HG02870 (cell line): ENCODE data around the gene MUSK.

Experiments used
- ATAC-seq: cut with Tn5 transposase; IDR thresholded peaks from one replicate; pipeline ENCODE4 v1.9.1; 2021; ENCODE audit warnings: mild to moderate bottlenecking, moderate library complexity; ENCODE audit not compliant: unreplicated experiment

Gene MUSK

DNA sequence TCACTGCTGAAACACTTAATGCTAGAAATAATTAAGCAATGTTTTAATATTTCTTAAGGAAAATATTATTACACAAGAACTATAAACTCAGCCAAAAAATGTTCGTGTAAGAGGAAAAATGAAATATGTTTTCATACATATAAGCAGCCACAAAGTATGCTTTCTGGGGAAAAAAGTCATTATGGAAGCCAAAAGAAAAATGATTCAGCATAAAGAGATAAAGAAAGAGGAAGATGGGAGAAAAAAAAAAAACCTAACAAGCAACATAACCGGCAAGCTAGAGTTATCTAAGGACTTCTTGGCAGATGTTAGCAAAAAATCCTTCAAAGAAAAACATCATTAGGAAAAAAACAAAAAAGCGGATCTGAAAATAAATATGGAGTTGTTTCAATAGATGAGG is 179.1 kb downstream of the MUSK start:
- no peak for ATAC-seq

GRCh38 chr9:110850401-110851135 is 182.0 kb downstream of the MUSK start:
- ATAC-seq: no peak
